ENCODE measurements around the gene CTAGE15.
"Not testable (repeated sequence)": the region's sequence is repeated elsewhere in the genome, so short reads cannot be mapped to it uniquely, and the experiment has no call there.

GRCh38 chr7:143620646-143621045, 49.0 kb downstream of the CTAGE15 start, which contains the start of gene TCAF2:
- TF ChIP-seq CTCF (IDR thresholded peaks at IDR 0.05); POLR2AphosphoS5 (IDR thresholded peaks at IDR 0.05; ENCODE audit: low read depth, low read length); EZH2phosphoT487 (IDR thresholded peaks at IDR 0.05; ENCODE audit: borderline replicate concordance, low read depth): not testable (repeated sequence)

Measured in SK-N-SH (cell line).